Measurements from ENCODE around the gene RGS8. TPM values are rescaled to one million over a fixed set of nuclear protein-coding genes. Genes with fewer than 3 reads are reported as not detected.

Gene RGS8
- total RNA-seq, 2 donors from 2014 or later: 5.6 to 25.0 TPM

GRCh38 chr1:182690886-182691443 lies 6.6 kb upstream of the RGS8 start:
- DNase-seq: no peak
- no peak overlapping the region for H3K4me3 Mint-ChIP-seq
- peaks cover 2% of the 10 kb centered on the region for H3K27me3 Mint-ChIP-seq (ENCODE audit: insufficient read depth)
- Histone ChIP-seq H3K4me3 (ENCODE audit: low read length) (no peak overlapping the region), H3K9ac (ENCODE audit: extremely low read depth, low read length, poor library complexity, severe bottlenecking) (no peak overlapping the region), H3K9me3 (ENCODE audit: control insufficient read depth, low read length) (peaks cover 22% of the 10 kb centered on the region), H3K36me3 (ENCODE audit: control insufficient read depth, insufficient read depth, low read length) (no peaks in the 10 kb centered on the region), H3K27ac (ENCODE audit: low read depth, low read length) (no peak overlapping the region), H3K4me1 (ENCODE audit: control insufficient read depth, insufficient read depth, low read length) (peaks cover 7% of the 10 kb centered on the region), H3K27me3 (ENCODE audit: control insufficient read depth, insufficient read depth, low read length, poor library complexity, severe bottlenecking) (no peaks in the 10 kb centered on the region)
- no peak for TF ChIP-seq CTCF (conservative IDR thresholded peaks at IDR 0.05)
- WGBS, 2 experiments (ENCODE audit: insufficient coverage in 1 of 2, insufficient read length in 1 of 2): 100% methylated on average over 1 of the region's 1 CpG
- H3K36me3 Mint-ChIP-seq (ENCODE audit: low read depth): no peaks in the 10 kb centered on the region
- peaks cover 30% of the 10 kb centered on the region for H3K9me3 Mint-ChIP-seq
- H3K27ac Mint-ChIP-seq: no peak overlapping the region
- H3K4me1 Mint-ChIP-seq: peaks cover 8% of the 10 kb centered on the region

DNA sequence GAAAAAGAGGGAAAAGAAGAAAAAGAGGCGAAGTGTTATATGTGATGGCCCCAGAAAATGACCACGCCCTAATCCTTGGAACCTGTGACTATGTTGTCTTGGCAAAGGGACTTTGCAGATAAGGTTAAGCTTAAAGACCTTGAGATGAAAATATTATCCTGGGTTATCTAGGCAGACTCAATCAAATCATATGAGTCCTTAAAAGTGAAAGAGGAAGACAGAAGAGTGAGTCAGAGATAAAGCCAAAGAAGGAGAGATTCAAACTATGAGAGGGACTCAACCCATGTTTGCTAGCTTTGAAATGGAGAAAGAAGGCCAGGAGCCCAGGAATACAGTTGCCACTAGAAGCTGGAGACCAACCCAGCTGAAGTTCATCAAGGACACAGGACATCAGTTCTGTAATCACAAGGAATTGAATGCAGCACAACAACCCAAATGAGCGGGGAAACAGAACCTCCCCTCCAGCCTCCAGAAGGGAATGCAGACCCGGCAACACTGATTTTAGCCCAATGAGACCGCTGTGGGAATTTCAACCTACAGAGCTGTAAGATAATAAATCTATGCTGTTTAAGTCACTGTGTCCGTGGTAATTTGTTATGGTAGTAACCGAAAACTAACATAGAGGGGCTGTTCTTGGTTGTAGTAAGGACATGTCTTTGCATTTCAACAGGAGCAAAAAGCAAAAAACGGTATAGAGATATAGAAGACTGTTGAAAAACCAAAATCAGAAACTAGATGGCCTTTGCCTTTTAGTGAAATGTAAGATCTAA lies 4.2 kb upstream of the RGS8 start:
- no peak overlapping the region for H3K4me3 ChIP-seq (ENCODE audit: low read length)
- H3K27me3 ChIP-seq (ENCODE audit: control insufficient read depth, insufficient read depth, low read length, poor library complexity, severe bottlenecking): peaks cover 11% of the 10 kb centered on the region
- peaks cover 7% of the 10 kb centered on the region for H3K27me3 Mint-ChIP-seq (ENCODE audit: insufficient read depth)
- 95 to 100% methylated on average over 5 to 8 of the region's 8 CpGs for WGBS, 2 experiments (ENCODE audit: insufficient coverage in 1 of 2, insufficient read length in 1 of 2)
- H3K27ac Mint-ChIP-seq: no peak overlapping the region
- H3K36me3 ChIP-seq (ENCODE audit: control insufficient read depth, insufficient read depth, low read length): no peaks in the 10 kb centered on the region
- no peak overlapping the region for H3K27ac ChIP-seq (ENCODE audit: low read depth, low read length)
- DNase-seq: no peak
- peaks cover 27% of the 10 kb centered on the region for H3K9me3 Mint-ChIP-seq
- peaks cover 7% of the 10 kb centered on the region for H3K4me1 ChIP-seq (ENCODE audit: control insufficient read depth, insufficient read depth, low read length)
- peaks cover 17% of the 10 kb centered on the region for H3K9me3 ChIP-seq (ENCODE audit: control insufficient read depth, low read length)
- TF ChIP-seq CTCF (conservative IDR thresholded peaks at IDR 0.05): no peak
- peaks cover 8% of the 10 kb centered on the region for H3K4me1 Mint-ChIP-seq
- H3K9ac ChIP-seq (ENCODE audit: extremely low read depth, low read length, poor library complexity, severe bottlenecking): no peak overlapping the region
- H3K4me3 Mint-ChIP-seq: no peak overlapping the region
- no peaks in the 10 kb centered on the region for H3K36me3 Mint-ChIP-seq (ENCODE audit: low read depth)

DNA sequence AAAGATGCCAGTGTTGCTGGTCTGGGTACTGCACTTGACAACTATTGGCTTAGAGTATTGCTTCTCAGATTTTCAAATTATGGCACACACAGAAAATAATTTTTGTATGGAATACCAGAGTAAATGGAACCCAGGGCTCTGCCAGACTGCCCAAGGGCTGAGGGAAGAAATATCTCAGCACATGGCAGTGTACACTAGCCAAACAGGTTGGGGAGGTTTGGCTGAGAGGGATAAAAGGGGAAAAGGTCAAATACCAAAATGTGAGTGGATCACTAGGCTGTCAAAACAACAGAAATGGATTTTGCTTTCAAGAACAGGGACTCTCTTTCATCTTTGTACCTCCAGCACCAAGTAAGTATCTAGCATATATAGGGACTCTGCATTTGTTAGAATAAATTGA lies 3.0 kb upstream of the RGS8 start:
- H3K9me3 Mint-ChIP-seq: peaks cover 17% of the 10 kb centered on the region
- Histone ChIP-seq H3K4me3 (ENCODE audit: low read length) (no peak overlapping the region), H3K4me1 (ENCODE audit: control insufficient read depth, insufficient read depth, low read length) (peaks cover 7% of the 10 kb centered on the region), H3K36me3 (ENCODE audit: control insufficient read depth, insufficient read depth, low read length) (no peaks in the 10 kb centered on the region), H3K27ac (ENCODE audit: low read depth, low read length) (no peak overlapping the region), H3K9me3 (ENCODE audit: control insufficient read depth, low read length) (peaks cover 11% of the 10 kb centered on the region), H3K27me3 (ENCODE audit: control insufficient read depth, insufficient read depth, low read length, poor library complexity, severe bottlenecking) (peaks cover 19% of the 10 kb centered on the region), H3K9ac (ENCODE audit: extremely low read depth, low read length, poor library complexity, severe bottlenecking) (no peak overlapping the region)
- H3K4me3 Mint-ChIP-seq: no peak overlapping the region
- DNase-seq: no peak
- TF ChIP-seq CTCF (conservative IDR thresholded peaks at IDR 0.05): no peak
- no peaks in the 10 kb centered on the region for H3K36me3 Mint-ChIP-seq (ENCODE audit: low read depth)
- peaks cover 8% of the 10 kb centered on the region for H3K4me1 Mint-ChIP-seq
- no peak overlapping the region for H3K27ac Mint-ChIP-seq
- peaks cover 13% of the 10 kb centered on the region for H3K27me3 Mint-ChIP-seq (ENCODE audit: insufficient read depth)

Data from endodermal cell (in vitro differentiated cells).